Measurements from ENCODE around the gene WBP1L. TPM values are rescaled to one million over a fixed set of nuclear protein-coding genes. Genes with fewer than 3 reads are reported as not detected.

The WBP1L gene
- total RNA-seq, 3 donors from 2014 or later (not counting 1 experiment from before 2014, with no cell fraction given) = 34.6 to 48.4 (median 47.9) TPM

- Histone ChIP-seq H3K4me3 (ENCODE audit: low read length) (no peak overlapping the region), H3K36me3 (ENCODE audit: control insufficient read depth, insufficient read depth, low read length) (peaks cover 26% of the 10 kb centered on the region), H3K4me1 (ENCODE audit: control insufficient read depth, insufficient read depth, low read length) (peaks cover 28% of the 10 kb centered on the region), H3K27me3 (ENCODE audit: control insufficient read depth, insufficient read depth, low read length) (no peaks in the 10 kb centered on the region), H3K9me3 (ENCODE audit: control insufficient read depth, insufficient read depth, low read length) (no peaks in the 10 kb centered on the region), H3K27ac (ENCODE audit: low read length) (no peak overlapping the region)
- DNase-seq (no peak), ATAC-seq (no peak)
- Mint-ChIP-seq H3K36me3 (no peaks in the 10 kb centered on the region), H3K27me3 (ENCODE audit: low read depth in 2 of 2) (no peaks in the 10 kb centered on the region), H3K27ac (peak overlapping the region; percentile 20 to 81), H3K4me3 (no peak overlapping the region), H3K4me1 (peaks cover 37 to 38% of the 10 kb centered on the region in 2 donors), H3K9me3 (no peaks in the 10 kb centered on the region)
- 99% methylated on average over 3 of the region's 4 CpGs for WGBS (ENCODE audit: insufficient coverage)
- intact Hi-C loops (cut with micrococcal nuclease) = no loop called here
- TF ChIP-seq CTCF (IDR thresholded peaks at IDR 0.05) = no peak
Observed at GRCh38 chr10:102808380-102808779, 64.6 kb downstream of the WBP1L start.

GRCh38 chr10:102811346-102811745 lies 67.6 kb downstream of the WBP1L start:
- Mint-ChIP-seq H3K27ac (peak overlapping the region; percentile 81 to 85), H3K27me3 (ENCODE audit: low read depth in 2 of 2) (no peaks in the 10 kb centered on the region), H3K36me3 (no peaks in the 10 kb centered on the region), H3K4me1 (peaks cover 56 to 59% of the 10 kb centered on the region in 2 donors), H3K4me3 (no peak overlapping the region), H3K9me3 (no peaks in the 10 kb centered on the region)
- no peak overlapping the region for H3K4me3 ChIP-seq (ENCODE audit: low read length)
- no peaks in the 10 kb centered on the region for H3K27me3 ChIP-seq (ENCODE audit: control insufficient read depth, insufficient read depth, low read length)
- DNase-seq = no peak
- H3K27ac ChIP-seq (ENCODE audit: low read length) = no peak overlapping the region
- H3K4me1 ChIP-seq (ENCODE audit: control insufficient read depth, insufficient read depth, low read length) = peaks cover 52% of the 10 kb centered on the region
- no peak for TF ChIP-seq CTCF (IDR thresholded peaks at IDR 0.05)
- peaks cover 34% of the 10 kb centered on the region for H3K36me3 ChIP-seq (ENCODE audit: control insufficient read depth, insufficient read depth, low read length)
- no peak for ATAC-seq
- intact Hi-C loops (cut with micrococcal nuclease) = no loop called here
- WGBS (ENCODE audit: insufficient coverage) = 98% methylated on average over 3 of the region's 3 CpGs
- no peaks in the 10 kb centered on the region for H3K9me3 ChIP-seq (ENCODE audit: control insufficient read depth, insufficient read depth, low read length)

DNA sequence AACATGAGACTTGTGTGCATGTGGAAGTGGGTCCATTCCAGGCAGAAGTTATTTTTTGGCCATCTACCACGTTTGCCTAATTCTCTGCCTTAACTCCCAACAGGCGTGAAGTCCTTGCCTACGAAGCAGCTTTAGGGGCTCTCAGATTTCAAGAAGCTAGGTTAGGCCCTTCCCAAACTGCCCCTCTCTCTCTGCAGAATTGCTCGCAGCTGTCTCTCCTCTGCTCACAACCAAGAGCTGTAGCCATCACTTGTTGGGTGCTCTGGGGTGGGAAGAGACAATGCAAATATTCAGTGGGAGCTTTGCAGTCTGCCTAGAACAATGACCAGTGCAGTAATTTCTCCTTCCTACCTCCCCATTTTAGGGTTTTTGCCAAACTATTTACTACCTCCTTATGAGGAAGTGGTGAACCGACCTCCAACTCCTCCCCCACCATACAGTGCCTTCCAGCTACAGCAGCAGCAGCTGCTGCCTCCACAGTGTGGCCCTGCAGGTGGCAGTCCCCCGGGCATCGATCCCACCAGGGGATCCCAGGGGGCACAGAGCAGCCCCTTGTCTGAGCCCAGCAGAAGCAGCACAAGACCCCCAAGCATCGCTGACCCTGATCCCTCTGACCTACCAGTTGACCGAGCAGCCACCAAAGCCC lies 68.6 kb downstream of the WBP1L start:
- no peak for TF ChIP-seq CTCF (IDR thresholded peaks at IDR 0.05)
- Mint-ChIP-seq H3K36me3 (no peaks in the 10 kb centered on the region), H3K4me3 (peak overlapping the region; percentile 75), H3K4me1 (peaks cover 52 to 64% of the 10 kb centered on the region in 2 donors), H3K27me3 (ENCODE audit: low read depth in 2 of 2) (no peaks in the 10 kb centered on the region), H3K27ac (peak overlapping the region; percentile 81 to 85), H3K9me3 (no peaks in the 10 kb centered on the region)
- 43% methylated on average over 8 of the region's 9 CpGs for WGBS (ENCODE audit: insufficient coverage)
- Histone ChIP-seq H3K9me3 (ENCODE audit: control insufficient read depth, insufficient read depth, low read length) (no peaks in the 10 kb centered on the region), H3K4me1 (ENCODE audit: control insufficient read depth, insufficient read depth, low read length) (peaks cover 62% of the 10 kb centered on the region), H3K4me3 (ENCODE audit: low read length) (no peak overlapping the region), H3K36me3 (ENCODE audit: control insufficient read depth, insufficient read depth, low read length) (peaks cover 34% of the 10 kb centered on the region), H3K27ac (ENCODE audit: low read length) (peak overlapping the region; percentile 1), H3K27me3 (ENCODE audit: control insufficient read depth, insufficient read depth, low read length) (no peaks in the 10 kb centered on the region)
- ATAC-seq = peak; percentile 40 to 55 (median 53)
- intact Hi-C loops (cut with micrococcal nuclease) = no loop called here
- peak in 1 of 2 donors; percentile 20 for DNase-seq

Measured in natural killer cell (primary cell).